DMS153 treated with DMSO at 0.1 percent for 48 hours (cell line): Measurements from ENCODE around the gene KIRREL1.

Experiments
- DNase-seq: peaks from one replicate; lab custom pipeline; 2025; ENCODE audit not compliant: unreplicated experiment; lab: John Stamatoyannopoulos, UW

KIRREL1 gene

DNA sequence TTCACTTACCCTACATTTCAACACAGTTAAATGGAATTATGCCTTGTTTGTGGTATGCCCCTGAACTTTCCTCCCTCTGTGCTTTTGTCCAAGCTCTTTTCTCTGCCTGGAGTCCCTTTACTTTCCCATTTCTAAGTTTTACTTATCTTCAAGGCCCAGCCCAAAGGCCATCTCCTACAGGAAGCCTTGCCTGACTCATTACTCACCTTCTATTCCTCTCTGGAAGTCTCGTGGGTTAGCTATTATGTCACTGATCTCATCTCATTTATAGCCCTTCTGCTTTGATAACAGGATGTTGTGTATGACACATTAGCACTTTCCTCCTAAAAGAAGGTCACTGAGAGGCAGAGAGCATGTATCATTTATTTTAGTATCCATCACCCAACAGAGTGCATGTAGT, 108.5 kb downstream of the KIRREL1 start:
- no peak for DNase-seq

DNA sequence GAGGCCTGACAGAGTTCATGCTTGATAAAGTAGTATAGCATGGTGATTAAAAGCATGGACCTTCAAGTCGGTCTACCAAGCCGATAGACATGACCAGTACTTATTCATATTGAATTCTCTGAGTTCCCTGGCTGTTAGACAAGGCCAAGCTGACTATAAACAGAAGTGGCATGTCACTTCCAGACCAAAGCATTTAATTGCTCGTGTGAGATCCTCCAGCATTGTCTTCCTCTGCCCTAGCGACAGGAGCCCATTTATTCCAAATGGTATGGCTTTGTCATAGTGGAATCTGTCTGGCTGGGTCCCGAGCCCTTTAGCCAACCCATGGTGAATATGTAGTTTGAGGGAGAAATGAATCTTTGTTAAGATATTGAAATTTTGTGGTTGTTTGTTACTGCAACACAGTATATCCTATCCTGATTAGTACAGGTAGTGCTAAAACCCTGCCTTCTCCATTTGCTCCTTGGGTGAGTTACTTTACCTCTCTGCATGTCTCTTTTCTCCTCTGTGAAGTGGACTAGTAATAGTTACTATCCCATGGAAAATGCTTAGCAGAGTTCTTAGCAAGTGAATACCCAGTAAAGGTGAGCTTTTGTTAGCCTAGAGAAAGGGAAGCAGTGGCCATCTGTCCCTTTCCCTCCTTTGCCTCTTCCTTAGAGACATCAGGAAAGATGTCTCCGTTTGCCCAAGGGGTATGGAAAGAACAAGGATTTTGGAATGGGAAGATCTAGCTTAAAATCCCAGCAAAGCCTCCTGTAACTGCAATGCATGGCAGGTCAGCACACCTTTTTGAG, 109.6 kb downstream of the KIRREL1 start:
- DNase-seq, result no peak

- no peak for DNase-seq
These were observed 110.5 kb downstream of the KIRREL1 start for GRCh38 chr1:158103861-158104522.

DNA sequence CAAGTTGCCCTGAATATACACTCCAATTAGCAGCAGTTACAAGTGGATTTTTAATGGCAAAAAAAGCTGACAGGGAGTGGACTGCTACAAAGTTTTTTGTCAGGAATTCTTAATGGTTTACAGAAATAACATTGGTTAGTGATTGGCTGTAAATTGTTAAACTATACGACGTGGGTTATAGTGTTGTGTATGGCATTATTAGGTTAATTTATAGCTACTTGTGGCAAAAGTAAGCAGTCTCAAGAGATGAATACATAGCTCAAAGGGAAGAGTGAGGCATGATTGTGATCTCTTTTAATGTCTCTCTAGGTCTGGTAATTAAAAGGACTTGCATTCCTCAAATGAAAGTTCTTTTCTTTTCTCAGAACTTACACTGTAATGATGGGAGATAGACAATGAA, 111.4 kb downstream of the KIRREL1 start:
- DNase-seq, result no peak

- DNase-seq, result no peak
These were observed 112.1 kb downstream of the KIRREL1 start for GRCh38 chr1:158105352-158106095.

DNA sequence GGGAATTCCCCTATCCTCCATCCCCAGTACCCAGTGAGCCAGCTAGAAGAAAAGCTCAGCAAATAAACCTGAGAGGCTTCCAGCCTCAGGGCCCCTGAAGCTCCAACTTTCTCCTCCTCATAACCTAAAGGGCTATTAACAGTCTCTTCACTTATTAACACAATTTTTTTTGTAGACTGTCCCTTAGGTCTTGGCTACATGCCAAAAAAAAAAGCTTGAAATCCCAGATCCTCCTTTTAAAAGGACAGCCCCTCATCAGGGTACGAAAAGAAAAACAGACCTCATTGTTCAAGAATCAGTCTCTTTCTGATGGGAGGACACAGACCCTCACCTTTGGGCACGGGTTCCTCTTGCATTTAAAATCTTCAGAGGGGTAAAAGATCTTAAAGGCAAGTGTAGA, 114.5 kb downstream of the KIRREL1 start:
- no peak for DNase-seq

GRCh38 chr1:158112994-158113758, 119.7 kb downstream of the KIRREL1 start:
- DNase-seq, result no peak

DNA sequence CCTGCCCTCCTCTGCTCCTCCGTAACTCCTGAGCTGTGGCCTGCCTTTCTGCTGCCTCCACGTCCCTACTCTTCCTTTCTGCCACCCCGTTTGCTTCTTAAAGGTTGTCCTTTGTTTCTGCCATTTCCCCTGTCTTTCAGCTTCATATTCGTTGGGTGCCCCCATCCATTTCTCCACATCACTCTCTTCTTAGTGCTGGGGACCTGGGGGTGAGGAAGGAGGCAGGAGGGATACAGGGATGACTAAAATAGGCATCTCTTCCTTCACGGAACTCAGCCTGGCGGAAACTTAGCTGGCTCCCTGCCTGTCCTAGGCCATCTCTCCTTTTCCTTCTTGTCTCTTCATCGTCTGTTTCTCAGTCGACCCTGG, 120.3 kb downstream of the KIRREL1 start:
- DNase-seq, result no peak

GRCh38 chr1:158115126-158115525, 121.7 kb downstream of the KIRREL1 start:
- no peak for DNase-seq

GRCh38 chr1:158116311-158117167, 123.1 kb downstream of the KIRREL1 start:
- no peak for DNase-seq

DNA sequence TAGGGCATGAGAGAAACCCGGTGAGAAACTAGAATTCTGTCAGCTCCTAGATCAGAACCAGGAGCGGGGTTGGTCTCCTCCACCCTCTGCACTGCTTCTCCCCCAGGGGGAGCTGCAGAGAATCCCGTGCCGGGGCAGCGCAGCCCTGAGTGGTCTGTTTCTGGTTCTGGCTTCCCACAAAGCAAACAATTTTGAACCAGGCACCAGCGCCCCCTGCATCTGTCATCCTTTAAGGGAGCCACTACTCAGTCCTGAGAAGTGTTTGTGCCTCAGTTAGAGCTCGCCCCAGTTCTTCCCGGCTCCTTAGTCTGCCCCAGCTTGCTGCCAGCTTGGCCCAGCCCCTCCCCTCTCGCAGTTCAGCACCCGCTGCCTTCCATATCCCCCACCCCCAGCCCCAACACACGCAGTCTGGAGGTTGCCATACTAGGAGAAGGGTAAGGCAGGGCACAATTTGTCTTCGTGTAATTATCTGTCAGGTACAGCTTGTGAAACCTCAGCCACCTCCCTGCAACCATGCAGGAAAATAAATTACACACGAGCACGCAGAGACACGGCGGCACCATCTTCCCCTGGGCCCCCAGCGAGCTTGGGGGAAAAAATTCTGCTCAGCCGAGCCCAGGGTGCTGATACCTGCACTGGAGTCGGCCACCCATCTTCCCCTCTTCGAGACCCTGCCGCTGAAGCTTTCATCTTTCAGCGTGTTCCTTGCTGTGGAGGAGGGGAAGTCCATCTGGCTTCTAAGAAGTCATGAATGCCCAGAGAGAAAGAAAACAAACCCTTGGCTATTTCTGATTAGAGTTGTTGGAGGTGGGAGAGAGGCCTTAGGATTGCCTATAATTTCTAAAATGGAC, 124.6 kb downstream of the KIRREL1 start:
- DNase-seq, result peak; percentile 12

DNA sequence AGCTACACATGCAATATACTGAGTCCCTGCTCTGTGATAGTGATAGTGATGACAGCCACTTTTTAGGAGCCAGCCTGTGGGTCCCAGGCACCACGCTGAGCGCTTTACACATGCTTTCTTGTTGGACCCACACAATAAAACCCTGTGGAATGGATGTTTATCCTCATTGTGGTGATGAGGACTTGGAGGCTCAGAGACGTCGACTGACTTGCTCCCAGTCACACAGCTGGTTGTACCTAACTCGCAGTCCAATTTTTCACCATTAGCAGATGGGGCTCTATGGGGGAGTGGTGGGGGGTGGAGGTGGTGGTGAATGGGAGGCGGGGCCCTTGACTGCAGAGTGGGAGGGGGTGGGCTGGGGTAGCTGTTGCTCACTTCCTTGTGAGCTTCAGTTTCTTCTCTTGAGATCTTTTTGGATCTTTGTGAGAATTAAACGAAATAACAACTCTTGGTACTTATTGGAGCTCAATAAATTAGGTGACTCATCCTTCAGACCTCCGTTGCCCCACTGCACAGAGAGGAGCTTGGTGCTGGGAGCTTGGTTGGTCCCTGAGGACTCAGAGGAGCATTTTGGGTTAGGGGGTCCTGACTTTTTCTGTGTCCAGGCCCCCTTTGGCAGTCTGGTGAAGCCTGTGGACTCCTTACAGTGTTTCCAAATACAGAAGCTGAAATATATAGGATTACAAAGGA, 125.4 kb downstream of the KIRREL1 start:
- no peak for DNase-seq

- no peak for DNase-seq
These were observed 126.7 kb downstream of the KIRREL1 start for GRCh38 chr1:158119976-158120653.

DNA sequence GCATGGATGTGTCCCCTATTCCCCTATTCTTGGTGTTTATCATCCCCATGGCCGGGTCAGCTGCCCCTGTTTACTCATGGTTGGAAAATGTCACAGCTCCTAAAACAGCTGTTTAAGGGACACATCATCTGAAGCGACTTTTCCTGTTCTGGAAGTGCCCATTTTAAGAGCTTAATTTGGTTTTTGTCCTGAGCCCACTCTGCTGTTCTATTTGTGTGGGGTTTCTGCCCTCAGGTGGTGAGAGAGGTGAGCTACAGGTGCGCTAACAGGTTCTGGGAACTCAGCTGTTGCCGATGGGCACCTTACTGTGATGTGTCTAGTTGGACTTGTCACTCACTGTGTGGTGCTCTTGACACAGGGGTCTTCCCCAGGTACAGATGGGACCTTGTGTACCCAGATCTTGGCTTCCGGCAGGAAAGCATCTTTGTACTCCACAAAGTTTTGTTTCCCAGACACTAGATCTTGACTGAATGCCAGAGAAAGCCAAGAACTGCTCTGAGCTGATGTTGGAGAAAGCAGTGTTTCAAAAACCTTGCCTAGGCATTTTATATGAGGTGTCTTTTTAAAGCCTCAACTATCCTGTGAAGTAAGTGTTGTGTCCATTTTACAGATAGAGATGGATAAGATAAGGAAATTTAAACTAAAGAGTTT, 128.3 kb downstream of the KIRREL1 start:
- DNase-seq, result peak; percentile 37

DNA sequence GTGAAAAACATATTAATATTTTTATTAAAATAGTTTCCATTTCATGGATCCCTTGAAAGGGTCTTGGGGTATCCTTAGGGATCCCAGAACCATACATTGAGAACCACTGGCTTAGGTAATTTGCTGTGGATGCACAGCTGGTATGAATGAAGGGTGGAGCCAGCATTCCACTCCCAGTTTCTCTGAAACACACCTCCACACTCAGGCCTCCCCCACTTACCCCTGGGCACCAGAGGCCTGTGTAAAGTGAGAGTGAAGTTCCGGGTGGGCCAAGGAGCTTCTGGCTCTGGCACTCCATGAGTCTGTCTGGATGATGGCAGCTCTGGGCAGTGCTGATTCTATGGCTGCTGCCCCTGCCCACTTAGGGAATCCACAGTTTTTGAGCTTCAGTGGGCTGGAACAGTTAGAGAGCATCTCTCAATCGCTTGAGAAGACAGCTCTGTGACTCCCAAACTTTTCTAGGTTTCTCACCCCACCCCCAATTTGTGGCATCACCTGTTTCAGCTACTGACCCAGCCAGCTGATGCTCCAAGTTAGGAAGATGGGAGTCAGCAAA, 129.5 kb downstream of the KIRREL1 start:
- no peak for DNase-seq

DNA sequence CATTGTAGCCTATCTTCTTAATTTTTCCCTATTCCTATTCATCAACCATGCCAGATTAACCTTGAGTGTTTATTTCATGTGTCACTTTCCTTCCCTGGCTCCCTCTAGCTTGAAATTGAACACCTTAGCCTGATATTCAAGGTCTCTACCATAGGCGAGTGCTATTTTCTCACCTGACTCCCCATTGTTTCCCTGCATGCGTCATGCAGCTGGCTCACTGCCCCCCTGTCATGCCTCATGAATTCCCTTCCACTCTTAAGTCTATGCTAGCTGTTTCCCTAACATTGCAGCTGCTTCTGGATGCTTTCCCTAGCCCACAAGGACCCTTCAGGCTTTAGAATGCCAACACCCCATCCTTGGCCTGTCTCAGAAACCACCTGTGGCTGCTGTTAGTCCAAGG, 130.6 kb downstream of the KIRREL1 start:
- no peak for DNase-seq

- DNase-seq, result peak; percentile 85
These were observed 131.6 kb downstream of the KIRREL1 start for GRCh38 chr1:158124999-158125398.
